Thyroid gland (tissue), 4 donors: ENCODE measurements around the gene NUDCD2.

ENCODE experiments used
- CTCF ChIP-seq, 6 experiments: fragments of 200-600 bp in 3 of 6; fragments of 450-650 bp in 3 of 6; sonication (generic) in 3 of 6; IDR thresholded peaks; one replicate each; pipeline ENCODE4 v1.5.1; 2016 to 2019; ENCODE audit warnings: antibody characterized with exemption in 6 of 6, mild to moderate bottlenecking in 2 of 6, inconsistent platforms in 1 of 6, moderate library complexity in 1 of 6
- POLR2A ChIP-seq, 2 donors: fragments of 450-650 bp; IDR thresholded peaks; one replicate each; pipeline ENCODE4 v1.6.1; 2017; ENCODE audit warnings: antibody characterized with exemption in 2 of 2, mild to moderate bottlenecking in 2 of 2, moderate library complexity in 1 of 2

GRCh38 chr5:163497315-163497714, 37.4 kb upstream of the NUDCD2 start:
- TF ChIP-seq CTCF (IDR thresholded peaks at IDR 0.05): no peak
- TF ChIP-seq POLR2A (IDR thresholded peaks at IDR 0.05): no peak
